A673 (cell line): Measurements from ENCODE around the gene ARHGAP4. TPM values are rescaled to one million over a fixed set of nuclear protein-coding genes. Genes with fewer than 3 reads are reported as not detected.

Experiments
- BruUV-seq: library from RNA; stranded (reverse); fragments of 400-500 nt; replicated peaks from 2 replicates; lab custom pipeline; 2021; lab: Mats Ljungman, UMichigan
- CTCF ChIA-PET: fragments of 300-600 bp; sonication (Branson Sonifier 250); formaldehyde crosslinking; loops from one replicate; lab custom pipeline; 2022; ENCODE audit warnings: antibody characterized with exemption; lab: Charles Lee
- POLR2A ChIA-PET: fragments of 300-600 bp; sonication (Branson Sonifier 250); formaldehyde crosslinking; loops from one replicate; lab custom pipeline; 2022; ENCODE audit warnings: antibody characterized with exemption; ENCODE audit not compliant: low non-redundant PET; lab: Charles Lee
- DNase-seq: peaks from one replicate; pipeline ENCODE4 v3.0.0-alpha.2; 2015; ENCODE audit warnings: low spot score
- H3K27ac ChIP-seq: fragments of 200-600 bp; sonication (generic); 2 replicates; pipeline ENCODE4 v1.5.1; 2016; ENCODE audit warnings: mixed run types, low read depth, mild to moderate bottlenecking, mixed read lengths, antibody characterized with exemption, low read length; ENCODE audit not compliant: poor library complexity, severe bottlenecking
- H3K27me3 ChIP-seq: fragments of 200-600 bp; sonication (generic); replicated peaks from 2 replicates; pipeline ENCODE4 v1.6.1; 2017; ENCODE audit warnings: mixed run types, low read depth, mild to moderate bottlenecking, mixed read lengths, antibody characterized with exemption, low read length; ENCODE audit not compliant: insufficient read depth, poor library complexity
- H3K36me3 ChIP-seq: fragments of 200-600 bp; sonication (generic); 2 replicates; pipeline ENCODE4 v1.6.1; 2016; ENCODE audit warnings: mixed run types, mild to moderate bottlenecking, mixed read lengths, antibody characterized with exemption, low read length; ENCODE audit not compliant: insufficient read depth, poor library complexity, severe bottlenecking
- H3K4me1 ChIP-seq: fragments of 200-600 bp; sonication (generic); 2 replicates; pipeline ENCODE4 v1.6.1; 2017; ENCODE audit warnings: mixed run types, mild to moderate bottlenecking, mixed read lengths, antibody characterized with exemption, low read length; ENCODE audit not compliant: insufficient read depth, poor library complexity, severe bottlenecking
- H3K4me3 ChIP-seq: fragments of 200-600 bp; sonication (generic); 2 replicates; pipeline ENCODE4 v1.5.1; 2016; ENCODE audit warnings: low read depth, mixed run types, mild to moderate bottlenecking, mixed read lengths, low read length; ENCODE audit not compliant: poor library complexity, severe bottlenecking
- H3K9me3 ChIP-seq: fragments of 200-600 bp; sonication (generic); 2 replicates; pipeline ENCODE4 v1.6.1; 2016; ENCODE audit warnings: mixed run types, low read depth, mild to moderate bottlenecking, mixed read lengths, antibody characterized with exemption, low read length; ENCODE audit not compliant: poor library complexity, severe bottlenecking
- CTCF ChIP-seq: fragments of 300-800, 200-600 bp; sonication (generic); conservative IDR thresholded peaks from 2 replicates; pipeline ENCODE4 v1.5.1; 2017; ENCODE audit warnings: low read depth, mild to moderate bottlenecking, antibody characterized with exemption, low read length, moderate library complexity, mixed read lengths
- EZH2 ChIP-seq: fragments of 200-600 bp; sonication (generic); IDR thresholded peaks from 2 replicates; pipeline ENCODE4 v1.6.1; 2017; ENCODE audit warnings: borderline replicate concordance, low read depth, mild to moderate bottlenecking, mixed read lengths, antibody characterized with exemption, low read length; ENCODE audit not compliant: poor library complexity, severe bottlenecking
- intact Hi-C: fragments of 100-400 bp; cut with micrococcal nuclease; formaldehyde crosslinking; loops from one replicate; pipeline ENCODE4 v1.10.0; 2022; ENCODE audit not compliant: unreplicated experiment
- total RNA-seq: library from RNA; stranded (reverse); gene quantifications from 2 replicates; pipeline ENCODE4 v1.2.3, GENCODE V29; 2021

ARHGAP4 gene
- total RNA-seq, 1 experiment from 2014 or later = 43.0 TPM

GRCh38 chrX:153884590-153884989 is 41.5 kb downstream of the ARHGAP4 start:
- intact Hi-C loops = no loop called here
- H3K4me1 ChIP-seq = no peaks in the 10 kb centered on the region
- H3K27me3 ChIP-seq = peaks cover 36% of the 10 kb centered on the region
- H3K4me3 ChIP-seq = no peak overlapping the region
- CTCF ChIA-PET = interaction anchor here (0.5 kb wide), 1 partner anchor 16 kb away, joined by 4 read pairs; no protein-coding TSS in a partner anchor
- no peak for DNase-seq
- no TSS peak for BruUV-seq
- H3K36me3 ChIP-seq = no peaks in the 10 kb centered on the region
- H3K27ac ChIP-seq = no peak overlapping the region
- no peaks in the 10 kb centered on the region for H3K9me3 ChIP-seq
- no peak for TF ChIP-seq CTCF
- no peak for TF ChIP-seq EZH2
- POLR2A ChIA-PET = no interaction called here

GRCh38 chrX:153884136-153884535 is 41.9 kb downstream of the ARHGAP4 start:
- no peak overlapping the region for H3K4me3 ChIP-seq
- peaks cover 36% of the 10 kb centered on the region for H3K27me3 ChIP-seq
- BruUV-seq = no TSS peak
- no peaks in the 10 kb centered on the region for H3K9me3 ChIP-seq
- H3K27ac ChIP-seq = no peak overlapping the region
- no peak for DNase-seq
- H3K4me1 ChIP-seq = no peaks in the 10 kb centered on the region
- TF ChIP-seq CTCF (no peak), EZH2 (no peak)
- intact Hi-C loops = no loop called here
- no peaks in the 10 kb centered on the region for H3K36me3 ChIP-seq
- POLR2A ChIA-PET = no interaction called here
- CTCF ChIA-PET = interaction anchor here (0.5 kb wide), 1 partner anchor 17 kb away, joined by 4 read pairs; no protein-coding TSS in a partner anchor

GRCh38 chrX:153883163-153883843 is 42.8 kb downstream of the ARHGAP4 start:
- intact Hi-C loops = no loop called here
- no peak for DNase-seq
- BruUV-seq = no TSS peak
- Histone ChIP-seq H3K27ac (no peak overlapping the region), H3K9me3 (no peaks in the 10 kb centered on the region), H3K4me3 (no peak overlapping the region), H3K36me3 (no peaks in the 10 kb centered on the region), H3K27me3 (peaks cover 36% of the 10 kb centered on the region), H3K4me1 (no peaks in the 10 kb centered on the region)
- TF ChIP-seq EZH2 = no peak
- no peak for TF ChIP-seq CTCF
- ChIA-PET POLR2A (no interaction called here), CTCF (no interaction called here)
